GM23248 (cell line): Measurements from ENCODE around the gene TKT. TPM values are rescaled to one million over a fixed set of nuclear protein-coding genes. Genes with fewer than 3 reads are reported as not detected.

ENCODE experiments used
- DNase-seq: peaks from one replicate; pipeline ENCODE4 v3.0.0-alpha.2; 2015
- H2AFZ ChIP-seq: fragments of 200-600 bp; sonication (generic); 2 replicates; pipeline ENCODE4 v1.6.1; 2016; ENCODE audit warnings: antibody characterized with exemption
- H3F3A ChIP-seq: fragments of 200-600 bp; sonication (generic); 2 replicates; pipeline ENCODE4 v1.6.1; 2016; ENCODE audit warnings: mild to moderate bottlenecking, antibody characterized with exemption, mixed run types; ENCODE audit not compliant: insufficient read depth
- H3K27ac ChIP-seq: fragments of 200-600 bp; sonication (generic); 2 replicates; pipeline ENCODE4 v1.5.1; 2016; ENCODE audit warnings: mild to moderate bottlenecking
- H3K27me3 ChIP-seq: fragments of 200-600 bp; sonication (generic); replicated peaks from 2 replicates; pipeline ENCODE4 v1.6.1; 2016; ENCODE audit warnings: mild to moderate bottlenecking; ENCODE audit not compliant: insufficient read depth
- H3K36me3 ChIP-seq: fragments of 200-600 bp; sonication (generic); 2 replicates; pipeline ENCODE4 v1.6.1; 2016; ENCODE audit warnings: low read depth, mild to moderate bottlenecking
- H3K4me1 ChIP-seq: fragments of 200-600 bp; sonication (generic); 2 replicates; pipeline ENCODE4 v1.6.1; 2016; ENCODE audit warnings: mild to moderate bottlenecking; ENCODE audit not compliant: insufficient read depth
- H3K4me2 ChIP-seq: fragments of 200-600 bp; sonication (generic); one replicate; pipeline ENCODE4 v1.6.1; 2016; ENCODE audit warnings: mild to moderate bottlenecking; ENCODE audit not compliant: unreplicated experiment
- H3K4me3 ChIP-seq: fragments of 200-600 bp; sonication (generic); 2 replicates; pipeline ENCODE4 v1.5.1; 2016; ENCODE audit warnings: mild to moderate bottlenecking
- H3K79me2 ChIP-seq: fragments of 200-600 bp; sonication (generic); 2 replicates; pipeline ENCODE4 v1.6.1; 2016; ENCODE audit warnings: mild to moderate bottlenecking; ENCODE audit not compliant: insufficient read depth
- H3K9ac ChIP-seq: fragments of 200-600 bp; sonication (generic); 2 replicates; pipeline ENCODE4 v1.6.1; 2016; ENCODE audit warnings: mild to moderate bottlenecking
- H3K9me2 ChIP-seq: fragments of 200-600 bp; sonication (generic); 2 replicates; pipeline ENCODE4 v1.6.1; 2016; ENCODE audit warnings: mixed run types, mild to moderate bottlenecking, moderate library complexity; ENCODE audit not compliant: insufficient read depth
- H3K9me3 ChIP-seq: fragments of 200-600 bp; sonication (generic); one replicate; pipeline ENCODE4 v1.6.1; 2017; ENCODE audit warnings: low read depth
- H4K20me1 ChIP-seq: fragments of 200-600 bp; sonication (generic); 2 replicates; pipeline ENCODE4 v1.6.0; 2016; ENCODE audit not compliant: insufficient read depth
- EZH2 ChIP-seq: fragments of 200-600 bp; sonication (generic); IDR thresholded peaks from 2 replicates; pipeline ENCODE4 v1.6.1; 2018; ENCODE audit warnings: antibody characterized with exemption, mild to moderate bottlenecking; ENCODE audit not compliant: insufficient read depth, poor library complexity, severe bottlenecking
- EZH2phosphoT487 ChIP-seq: fragments of 200-600 bp; sonication (generic); IDR thresholded peaks from 2 replicates; pipeline ENCODE4 v1.6.1; 2018; ENCODE audit warnings: antibody characterized with exemption, moderate library complexity, mild to moderate bottlenecking, low read depth; ENCODE audit not compliant: insufficient read depth
- WGBS, 2 experiments: methylation state at CpG; one replicate each; pipeline ENCODE4 v1.1.6; 2015 to 2017; ENCODE audit warnings: low lambda C conversion rate in 2 of 2, low coverage in 1 of 2; ENCODE audit errors: missing lambda C conversion rate in 2 of 2; 5-methylcytosine and 5-hydroxymethylcytosine counted together
- in situ Hi-C: fragments of 300-500 bp; cut with MboI; formaldehyde crosslinking; loops from 2 replicates; pipeline ENCODE4 v1.15.0; 2020
- polyA plus RNA-seq: library from polyadenylated mRNA; unstranded; fragments of >200 nt; fragmentation: Nextera tagmentation; extraction: Ambion mirVana; gene quantifications from 2 replicates; pipeline ENCODE4 v1.2.1, GENCODE V29; 2016
- total RNA-seq: library from RNA; depleted of rRNA; stranded (reverse); fragments of >200 nt; shearing (Covaris generic); gene quantifications from 2 replicates; pipeline ENCODE4 v1.2.3, GENCODE V29; 2014

Gene TKT
- total and polyA plus RNA-seq, 2 experiments from 2014 or later, result 129 to 256 TPM

DNA sequence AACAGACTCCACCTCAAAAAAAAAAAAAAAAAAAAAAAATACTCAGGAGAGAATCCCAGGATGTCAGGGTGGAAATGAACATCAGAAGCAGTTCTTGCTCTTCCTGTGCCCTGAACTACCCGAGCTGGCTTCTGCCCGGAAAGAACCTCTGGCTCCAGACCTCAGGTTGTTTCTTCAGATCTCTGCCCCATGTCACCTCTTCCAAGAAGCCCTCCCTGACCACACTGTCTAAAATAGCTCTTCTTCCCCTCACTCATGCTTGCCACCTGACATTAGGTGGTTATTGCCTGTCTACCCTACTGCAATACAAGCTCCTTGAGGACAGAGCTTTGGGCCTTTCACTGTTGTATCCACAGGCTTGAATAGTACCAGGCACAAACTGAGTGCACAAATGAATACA is 8.2 kb downstream of the TKT start:
- H3K9me2 ChIP-seq, result no peaks in the 10 kb centered on the region
- no peak overlapping the region for H2AFZ ChIP-seq
- in situ Hi-C loops, result no loop called here
- no peak overlapping the region for H3K9ac ChIP-seq
- H3K4me3 ChIP-seq, result no peak overlapping the region
- 100% methylated on average over 2 of the region's 2 CpGs for WGBS, 2 experiments
- 0 out of 2 replicates have a peak, but pooled peaks cover 5% of the 10 kb centered on the region for H3F3A ChIP-seq
- no peak overlapping the region for H3K27ac ChIP-seq
- H3K4me1 ChIP-seq, result peaks cover 18% of the 10 kb centered on the region
- H3K9me3 ChIP-seq, result no peaks in the 10 kb centered on the region
- TF ChIP-seq EZH2phosphoT487 (no peak), EZH2 (no peak)
- H3K79me2 ChIP-seq, result peaks cover 100% of the 10 kb centered on the region
- no peaks in the 10 kb centered on the region for H3K36me3 ChIP-seq
- no peaks in the 10 kb centered on the region for H3K27me3 ChIP-seq
- no peak overlapping the region for H3K4me2 ChIP-seq
- no peak for DNase-seq
- H4K20me1 ChIP-seq, result peaks cover 15% of the 10 kb centered on the region

DNA sequence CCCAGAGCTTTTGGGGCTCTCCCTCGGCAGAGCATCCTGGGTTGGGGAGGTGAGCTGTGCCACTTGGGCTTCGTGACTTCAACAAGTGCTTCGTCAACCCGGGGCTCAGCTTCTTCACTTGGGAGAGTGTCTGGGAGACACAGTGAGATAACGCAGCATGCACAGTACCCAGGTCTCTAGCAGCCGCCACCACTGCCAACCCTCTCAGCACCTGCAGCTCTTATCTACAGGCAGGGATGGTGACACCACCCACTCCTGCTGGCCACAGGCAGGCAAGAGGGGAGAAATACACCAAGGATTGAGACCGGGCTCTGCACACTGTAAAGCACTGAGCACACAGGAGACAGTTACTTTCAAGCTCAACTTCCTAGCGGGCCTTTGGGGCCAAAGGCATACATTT is 11.6 kb downstream of the TKT start:
- in situ Hi-C loops, result no loop called here
- TF ChIP-seq EZH2phosphoT487 (no peak), EZH2 (no peak)
- Histone ChIP-seq H3K79me2 (peaks cover 100% of the 10 kb centered on the region), H3K4me2 (no peak overlapping the region), H3K27me3 (no peaks in the 10 kb centered on the region), H3K9ac (no peak overlapping the region), H3K9me2 (no peaks in the 10 kb centered on the region), H3K4me1 (peaks cover 19% of the 10 kb centered on the region), H3K4me3 (no peak overlapping the region), H2AFZ (no peak overlapping the region), H3K36me3 (0 out of 2 replicates have a peak, but pooled peaks cover 10% of the 10 kb centered on the region), H4K20me1 (peaks cover 11% of the 10 kb centered on the region), H3F3A (peaks cover 21% of the 10 kb centered on the region), H3K27ac (no peak overlapping the region), H3K9me3 (no peaks in the 10 kb centered on the region)
- WGBS, 2 experiments, result 93 to 95% methylated on average over 8 of the region's 8 CpGs
- DNase-seq, result no peak

DNA sequence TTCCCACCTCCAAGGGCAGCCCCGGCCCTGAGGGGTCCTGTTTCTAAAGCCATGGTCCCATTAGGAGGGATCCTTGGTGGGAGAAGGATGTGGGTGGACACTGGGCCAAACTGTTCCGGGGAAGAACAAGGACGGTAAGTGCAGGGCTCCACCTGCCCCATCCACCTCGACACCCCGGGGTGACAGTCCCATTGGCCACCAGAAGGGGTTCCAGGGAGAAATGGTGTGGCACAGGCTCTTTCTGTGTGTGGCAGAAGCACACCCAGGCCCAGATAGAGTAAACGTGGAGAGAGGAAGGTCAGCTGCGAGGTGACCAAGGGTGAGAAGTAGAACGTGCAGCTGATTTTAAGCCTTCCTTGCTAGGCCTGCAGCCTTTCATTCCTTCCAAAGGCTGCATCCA is 12.0 kb downstream of the TKT start:
- no peak overlapping the region for H3K4me3 ChIP-seq
- H3K4me1 ChIP-seq, result peaks cover 24% of the 10 kb centered on the region
- H3K36me3 ChIP-seq, result 0 out of 2 replicates have a peak, but pooled peaks cover 13% of the 10 kb centered on the region
- H3K27ac ChIP-seq, result peak overlapping the region; percentile 64; the same call in 1 of the 2 replicates
- no peak for TF ChIP-seq EZH2
- no peak for TF ChIP-seq EZH2phosphoT487
- in situ Hi-C loops, result no loop called here
- H3K4me2 ChIP-seq, result no peak overlapping the region
- H3K9ac ChIP-seq, result peak overlapping the region; percentile 58; the same call in 1 of the 2 replicates
- H3K9me3 ChIP-seq, result no peaks in the 10 kb centered on the region
- H3F3A ChIP-seq, result peaks cover 26% of the 10 kb centered on the region
- peaks cover 11% of the 10 kb centered on the region for H4K20me1 ChIP-seq
- 87 to 88% methylated on average over 8 of the region's 8 CpGs for WGBS, 2 experiments
- DNase-seq, result no peak
- no peaks in the 10 kb centered on the region for H3K9me2 ChIP-seq
- no peak overlapping the region for H2AFZ ChIP-seq
- peaks cover 100% of the 10 kb centered on the region for H3K79me2 ChIP-seq
- no peaks in the 10 kb centered on the region for H3K27me3 ChIP-seq

DNA sequence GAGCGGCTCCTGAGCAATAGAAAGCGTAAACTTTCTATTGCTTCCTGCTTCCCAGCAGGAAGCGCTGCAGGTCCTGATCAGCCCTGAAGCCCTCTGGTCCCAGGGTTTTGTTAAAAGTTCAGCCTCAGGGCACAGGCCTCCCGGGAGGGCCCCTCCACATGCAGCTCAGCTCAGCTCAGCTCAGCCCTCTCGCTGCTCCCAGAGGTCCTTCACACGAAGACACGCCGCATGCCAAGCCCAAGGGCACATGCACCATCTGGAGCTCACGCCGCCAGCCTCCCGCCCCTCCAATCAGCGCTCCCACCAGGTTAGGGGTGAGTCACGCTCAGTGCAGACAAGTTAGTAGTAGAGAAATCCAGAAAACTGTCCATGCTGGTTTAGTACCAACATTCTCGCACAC is 12.7 kb downstream of the TKT start:
- Histone ChIP-seq H3K9me2 (no peaks in the 10 kb centered on the region), H3K9me3 (no peaks in the 10 kb centered on the region), H3F3A (peaks cover 29% of the 10 kb centered on the region), H3K27me3 (no peaks in the 10 kb centered on the region), H4K20me1 (peaks cover 6% of the 10 kb centered on the region), H3K4me1 (peaks cover 30% of the 10 kb centered on the region), H3K79me2 (peaks cover 96% of the 10 kb centered on the region), H3K4me2 (peak overlapping the region; percentile 2), H3K36me3 (0 out of 2 replicates have a peak, but pooled peaks cover 15% of the 10 kb centered on the region), H3K27ac (peak overlapping the region; percentile 64), H3K9ac (peak overlapping the region; percentile 58), H2AFZ (no peak overlapping the region), H3K4me3 (no peak overlapping the region)
- peak; percentile 74 for DNase-seq
- WGBS, 2 experiments, result 52 to 57% methylated on average over 14 of the region's 14 CpGs
- TF ChIP-seq EZH2phosphoT487, result no peak
- TF ChIP-seq EZH2, result no peak
- in situ Hi-C loops, result no loop called here
